Effector CD8-positive, alpha-beta T cell (primary cell): ENCODE results near the gene ERMARD.
A peak's percentile ranks its signal among the peaks of the same experiment; 100 is the strongest.

Experiments
- DNase-seq: peaks from one replicate; lab custom pipeline; 2025; lab: John Stamatoyannopoulos, UW

ERMARD gene

DNA sequence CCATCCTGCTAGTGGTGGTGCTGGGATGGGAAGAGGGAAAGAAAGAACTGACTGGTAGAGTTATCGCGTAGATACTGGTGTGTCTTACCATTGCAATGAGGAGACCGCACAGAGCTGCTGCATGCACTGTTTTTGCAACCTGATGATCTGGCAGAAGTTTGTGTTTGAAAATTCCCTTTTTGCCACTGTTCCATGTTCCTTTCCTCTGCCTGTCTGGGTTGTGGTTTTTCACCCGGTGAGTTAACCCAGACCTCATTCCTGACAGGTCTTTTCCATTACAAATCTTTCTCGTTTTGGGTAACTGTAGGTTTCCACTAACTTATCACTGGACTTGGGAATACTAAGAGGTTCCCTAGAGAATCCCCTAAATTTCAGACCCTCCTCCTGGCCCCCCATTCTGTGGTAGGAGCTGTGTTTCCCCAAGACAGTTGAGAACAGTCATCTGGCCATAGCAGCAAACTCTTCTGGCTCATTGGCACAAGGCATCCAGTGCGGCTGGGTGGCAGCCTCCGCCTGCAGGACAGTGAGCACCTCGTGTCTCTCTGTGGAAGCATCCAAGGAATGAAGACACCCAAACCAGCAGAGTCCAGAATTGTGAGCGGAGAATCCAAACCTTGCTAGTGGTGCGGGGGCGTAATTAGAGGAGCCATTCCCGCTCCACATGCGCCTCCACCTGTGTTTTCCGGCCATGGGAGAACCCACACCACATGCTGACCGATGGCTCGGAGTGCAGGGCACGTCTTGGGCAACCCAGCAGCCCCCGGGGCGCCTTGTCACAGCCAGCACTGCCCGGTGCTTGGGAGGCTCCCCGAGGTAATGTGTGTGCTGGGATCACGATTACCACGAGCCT is 32.8 kb downstream of the ERMARD start:
- no peak for DNase-seq

DNA sequence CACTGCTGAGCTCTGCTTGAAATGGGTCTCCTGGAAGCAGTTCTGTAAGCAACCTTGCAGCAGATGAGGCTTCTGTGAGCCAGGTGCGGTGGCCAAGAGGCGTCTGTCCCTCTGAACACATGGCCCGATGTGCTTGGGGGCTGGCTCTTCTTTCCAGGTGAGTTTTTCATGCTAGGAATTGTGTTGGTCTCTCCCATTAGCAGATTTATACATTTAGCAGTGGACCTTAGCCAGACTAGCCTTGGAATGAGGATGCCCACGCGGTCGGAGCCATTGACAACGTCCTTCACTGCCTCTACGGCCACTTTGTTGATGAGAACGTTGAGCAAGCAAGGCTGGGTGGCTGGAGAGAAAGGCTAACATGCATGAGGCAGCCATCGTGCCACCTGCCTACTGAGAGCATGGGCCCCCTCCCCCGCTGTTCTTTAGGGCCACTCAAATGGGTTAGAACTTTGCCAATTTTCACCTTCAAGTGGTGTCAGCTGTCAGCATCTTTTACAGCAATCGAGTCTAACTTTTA is 33.5 kb downstream of the ERMARD start:
- no peak for DNase-seq

DNA sequence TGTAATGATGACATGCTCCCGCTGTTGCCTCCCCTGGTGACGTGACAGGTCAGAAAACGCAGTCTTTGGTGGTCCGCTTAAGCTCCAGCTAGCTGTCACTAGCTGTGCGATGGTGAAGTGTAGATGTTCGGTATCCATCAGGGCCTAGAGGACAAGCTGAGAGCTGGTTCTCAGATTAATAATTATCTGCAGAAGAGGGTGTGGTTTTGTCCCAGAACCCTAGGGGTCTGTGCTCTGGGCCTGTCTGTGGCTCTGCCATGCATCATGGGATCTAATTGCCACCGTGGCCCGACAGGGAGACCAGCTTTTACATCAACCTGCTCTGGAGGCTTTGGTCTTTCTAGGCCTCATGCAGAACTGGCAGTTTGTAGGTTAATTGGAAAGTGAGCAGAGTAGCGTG is 34.1 kb downstream of the ERMARD start:
- DNase-seq: no peak

DNA sequence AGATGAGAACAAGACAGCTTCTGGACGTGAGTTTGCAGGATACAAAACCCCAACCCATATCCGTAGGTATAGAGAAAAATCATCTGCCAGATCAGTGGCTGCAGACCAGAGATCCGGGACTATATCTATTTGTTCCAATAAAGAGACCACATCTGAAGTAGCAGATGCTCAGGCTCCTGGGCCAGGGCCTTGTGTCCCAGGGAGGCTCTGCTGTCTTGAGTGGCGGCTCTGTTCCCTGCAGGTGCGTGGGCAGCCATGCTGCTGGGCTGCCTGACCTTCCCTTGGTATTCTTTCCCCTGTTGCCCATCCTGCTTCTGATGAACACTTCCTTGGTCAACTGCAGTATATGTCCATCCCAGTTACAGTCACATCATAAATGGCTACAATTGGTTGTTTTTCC is 34.9 kb downstream of the ERMARD start:
- DNase-seq: no peak

DNA sequence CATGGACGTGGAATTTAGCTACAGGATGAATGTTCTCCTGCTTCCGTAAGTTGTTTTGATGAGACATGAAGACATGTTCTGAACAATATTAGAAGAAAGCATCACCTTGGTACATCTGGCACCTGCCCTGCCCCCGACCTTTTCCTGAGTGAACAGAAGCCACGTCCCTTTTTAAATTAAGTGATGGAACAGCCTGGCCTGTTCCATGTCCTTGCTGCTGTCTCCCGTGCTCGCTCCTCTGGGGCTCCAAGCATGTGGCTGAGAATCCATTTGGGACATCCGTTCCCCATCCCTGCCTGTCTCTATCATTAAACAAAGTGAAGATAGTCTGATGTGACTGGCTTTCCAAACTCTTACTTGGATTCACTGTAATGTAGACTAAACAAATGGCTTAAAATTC is 36.4 kb downstream of the ERMARD start:
- DNase-seq: no peak

DNA sequence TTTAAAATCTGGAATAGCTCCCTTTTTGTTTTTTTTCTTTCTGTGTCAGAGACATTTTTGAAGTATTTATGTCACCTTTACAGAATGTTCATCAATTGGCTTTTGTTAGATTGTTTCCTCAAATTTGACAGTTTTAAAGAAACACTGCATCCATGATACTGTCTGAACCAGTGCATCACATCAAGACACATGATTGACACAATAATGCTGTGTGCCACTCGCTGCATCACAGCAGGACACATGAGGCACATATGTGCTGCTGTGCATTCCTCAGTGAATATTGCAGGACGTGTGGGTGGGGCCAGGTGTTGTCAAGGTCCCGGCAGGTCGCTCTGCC is 37.4 kb downstream of the ERMARD start:
- no peak for DNase-seq

DNA sequence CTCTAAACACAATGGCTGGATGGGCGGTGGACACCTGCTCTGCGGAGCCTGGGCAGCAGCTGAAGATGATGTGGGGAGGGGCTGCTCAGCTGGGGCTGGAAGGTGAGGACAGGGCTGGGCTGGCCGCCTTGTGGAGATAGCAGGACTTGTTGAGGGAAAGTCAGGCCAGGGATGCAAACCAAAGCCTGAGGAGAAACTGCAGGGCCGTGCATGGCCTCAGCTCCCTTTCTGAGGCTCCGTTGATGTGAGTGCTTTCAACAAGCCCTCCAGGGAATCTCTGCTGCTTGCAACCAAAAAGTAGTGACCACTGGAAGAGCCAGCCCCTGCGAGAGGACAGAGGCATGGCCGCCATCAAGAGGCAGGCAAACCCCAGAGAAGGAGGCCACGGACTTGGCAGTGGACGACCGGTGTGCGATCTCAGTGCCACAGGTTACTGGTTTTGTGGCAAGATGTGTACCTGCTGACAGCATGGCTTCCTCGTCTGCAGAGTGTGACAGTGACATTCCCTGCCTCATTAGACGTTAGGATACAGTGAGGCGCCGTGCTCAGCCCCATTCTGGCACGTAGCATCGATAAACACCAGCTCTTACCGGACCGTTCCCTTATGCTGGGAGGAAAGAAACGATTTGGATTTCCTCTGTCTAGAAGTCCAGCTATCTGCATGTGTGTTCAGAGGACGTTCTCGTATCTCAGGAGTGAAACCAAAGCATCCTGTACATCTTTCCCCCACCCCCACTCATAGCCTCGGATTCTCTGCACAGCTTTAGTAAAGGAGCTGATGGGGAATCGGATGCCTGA is 37.9 kb downstream of the ERMARD start:
- DNase-seq: no peak

DNA sequence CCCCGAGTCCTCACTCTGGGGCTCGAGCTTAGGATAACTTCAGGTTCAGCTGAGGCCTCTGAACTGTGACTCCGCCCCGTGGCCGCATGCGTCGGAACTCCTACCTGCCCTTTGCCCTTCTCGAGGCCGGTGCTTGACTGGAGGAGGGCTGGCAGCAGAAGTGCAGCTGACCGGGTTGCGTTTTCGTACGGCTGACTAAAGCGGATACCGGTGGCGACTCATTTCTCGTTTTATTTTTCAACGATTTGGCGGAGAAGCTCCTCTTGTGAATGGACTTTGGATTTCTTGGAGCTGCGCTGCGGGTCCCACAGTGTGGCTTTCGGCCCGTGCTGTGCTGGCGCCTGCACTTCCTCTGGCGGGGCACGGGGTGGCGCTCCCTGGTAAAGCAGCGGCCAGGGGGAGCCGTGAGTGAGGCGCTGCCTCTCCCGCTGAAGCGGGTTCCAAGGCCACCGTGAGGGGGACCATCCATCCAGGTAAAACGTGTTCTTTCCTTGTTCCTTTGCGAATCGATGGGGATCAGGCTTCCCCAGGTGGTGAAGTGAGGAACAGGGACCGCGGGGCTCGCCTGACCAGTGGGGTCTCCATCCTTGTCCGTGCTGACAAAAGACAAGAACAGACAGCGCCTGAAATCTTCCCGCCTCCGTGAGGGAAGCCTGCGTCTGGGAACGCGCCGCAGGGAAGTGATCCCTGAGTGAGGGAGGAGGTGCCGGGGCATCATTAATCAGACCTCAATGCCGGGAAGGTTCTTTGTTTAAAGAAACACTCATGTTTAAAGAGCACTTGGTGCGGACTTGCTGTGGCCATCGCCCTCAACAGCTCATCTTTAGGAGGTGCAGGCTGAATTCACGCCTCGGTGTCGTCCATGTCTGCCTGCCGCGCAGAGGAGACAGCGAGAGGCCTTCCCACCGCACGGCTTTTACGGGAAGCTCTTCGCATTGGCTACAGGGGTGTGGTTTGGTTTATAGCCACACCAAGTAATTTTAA is 38.8 kb downstream of the ERMARD start:
- peak; percentile 49 for DNase-seq

DNA sequence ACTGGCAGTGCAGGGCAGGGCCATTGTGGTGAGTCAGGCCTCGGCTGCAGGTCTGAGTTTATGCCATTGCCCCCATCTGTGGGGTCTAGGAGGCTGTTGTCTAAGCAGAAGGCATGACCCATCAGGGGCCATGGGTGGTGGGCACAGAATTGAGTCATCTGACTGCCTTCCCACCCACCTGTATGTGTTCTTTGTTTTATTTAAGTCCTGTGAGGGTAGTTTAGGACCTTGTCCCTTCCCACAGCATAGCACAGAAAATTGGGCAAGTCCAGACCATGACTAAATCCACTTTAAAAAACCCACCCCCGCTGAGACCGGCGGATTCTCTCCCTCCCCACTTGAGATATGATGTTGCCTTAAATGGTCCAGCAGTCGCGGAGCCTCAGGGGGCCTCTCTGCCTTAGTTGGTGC is 40.3 kb downstream of the ERMARD start:
- DNase-seq: no peak

DNA sequence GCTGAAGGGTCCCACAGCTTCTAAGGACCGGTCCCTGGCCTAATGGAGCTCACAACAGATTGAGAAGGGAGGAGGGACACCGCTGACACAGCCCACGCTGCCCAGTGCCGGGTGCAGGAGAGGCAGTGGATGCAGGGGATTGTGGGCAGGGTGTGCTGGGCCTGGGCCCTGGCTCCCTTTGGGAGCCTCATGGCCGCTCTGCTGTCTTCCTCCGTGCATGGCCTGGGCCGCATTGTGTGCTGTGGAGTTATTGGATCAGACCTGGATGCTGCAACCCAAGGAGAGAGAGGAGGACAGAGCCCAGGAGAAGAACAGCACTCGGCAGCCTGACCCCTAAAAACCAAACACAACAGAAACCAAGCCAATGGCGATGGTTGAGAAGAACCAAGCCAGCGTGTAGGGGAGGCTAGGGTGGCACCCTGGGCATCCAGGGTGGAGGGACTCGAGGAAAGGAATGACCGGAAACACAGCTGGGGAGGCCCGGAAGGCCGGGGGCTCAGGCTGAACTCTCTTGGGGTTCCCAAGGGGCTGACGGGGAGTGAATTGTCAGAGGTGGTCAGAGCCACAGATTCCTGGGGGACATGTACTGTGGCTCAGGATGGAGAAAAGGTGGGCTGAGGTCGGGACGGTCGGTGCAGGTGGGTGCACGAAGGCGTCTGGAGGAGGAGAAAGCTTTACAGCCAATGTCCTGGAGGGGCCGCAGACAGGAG is 41.0 kb downstream of the ERMARD start:
- no peak for DNase-seq

DNA sequence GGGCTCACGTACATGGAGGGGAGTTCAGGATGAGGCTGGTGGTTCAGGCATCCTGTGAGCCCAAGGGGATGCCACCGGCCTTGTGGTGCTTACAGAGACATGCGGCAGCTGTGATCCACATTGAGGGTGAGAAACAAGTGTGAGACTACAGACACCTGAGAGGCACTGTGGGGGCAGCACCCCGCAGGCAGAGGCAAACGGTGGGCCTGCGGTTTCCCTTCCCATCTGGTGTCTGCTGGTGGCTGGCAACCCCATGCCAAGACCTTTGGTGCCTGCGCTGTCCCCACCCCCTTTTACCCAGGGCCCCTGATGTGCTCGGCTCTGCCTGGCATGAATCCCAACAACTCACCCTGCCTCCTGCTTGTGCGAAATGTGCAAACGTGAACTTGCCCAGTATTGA is 42.0 kb downstream of the ERMARD start:
- no peak for DNase-seq

DNA sequence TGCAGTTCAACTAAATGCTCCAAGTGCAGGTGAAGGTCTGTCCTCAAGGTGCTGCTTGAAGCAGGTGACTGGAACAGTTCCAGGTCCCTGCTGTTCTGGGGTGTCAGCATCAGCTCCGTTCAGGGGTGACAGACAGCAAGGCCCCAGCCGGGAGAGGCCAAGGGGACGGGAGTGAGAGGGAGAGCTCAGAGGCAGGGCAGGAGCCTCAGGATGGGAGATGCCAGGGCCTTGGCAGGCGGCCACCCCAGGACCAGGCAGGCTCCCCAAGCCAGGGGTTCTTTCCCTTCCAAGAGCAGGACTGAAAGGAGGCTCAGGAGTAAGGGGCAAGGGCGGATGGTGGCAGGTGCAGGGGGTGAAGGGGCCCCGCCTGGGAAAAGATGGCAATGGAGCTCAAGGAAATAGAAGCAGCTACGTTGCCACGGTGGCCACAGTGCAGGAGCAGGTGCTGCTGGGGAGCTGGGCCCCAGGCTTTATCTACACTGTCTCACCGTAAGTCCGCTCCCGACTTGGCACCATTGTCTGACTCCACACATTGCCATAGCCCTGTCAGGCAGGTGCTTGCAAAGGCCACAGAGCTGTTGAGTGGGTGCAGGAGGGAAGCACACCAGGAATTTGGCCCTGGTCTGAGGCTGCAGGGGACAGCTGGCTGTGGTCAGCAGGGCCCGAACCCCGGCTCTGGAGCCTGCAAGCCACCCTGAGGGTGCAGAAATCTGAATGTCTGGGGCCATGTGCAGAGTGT is 43.1 kb downstream of the ERMARD start:
- DNase-seq: no peak

DNA sequence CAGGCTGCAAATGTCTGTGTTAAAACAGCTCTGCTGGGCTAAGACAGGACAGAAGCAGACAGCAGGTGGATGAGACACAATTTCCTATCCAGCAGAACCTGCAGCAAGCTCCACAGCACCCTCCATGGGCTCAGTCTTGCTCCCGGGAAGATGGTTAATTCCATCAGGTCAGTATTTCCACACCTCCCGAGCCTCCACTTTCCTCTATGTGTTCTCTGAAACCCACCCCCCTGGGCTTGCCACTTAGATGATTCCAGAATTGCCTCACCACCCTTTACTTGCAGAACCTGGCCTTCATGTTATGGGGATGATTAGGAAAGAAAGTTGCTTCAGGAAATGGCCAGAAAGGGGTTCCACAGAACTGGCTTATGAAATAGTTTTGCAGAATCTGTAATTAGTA is 43.8 kb downstream of the ERMARD start:
- DNase-seq: no peak

DNA sequence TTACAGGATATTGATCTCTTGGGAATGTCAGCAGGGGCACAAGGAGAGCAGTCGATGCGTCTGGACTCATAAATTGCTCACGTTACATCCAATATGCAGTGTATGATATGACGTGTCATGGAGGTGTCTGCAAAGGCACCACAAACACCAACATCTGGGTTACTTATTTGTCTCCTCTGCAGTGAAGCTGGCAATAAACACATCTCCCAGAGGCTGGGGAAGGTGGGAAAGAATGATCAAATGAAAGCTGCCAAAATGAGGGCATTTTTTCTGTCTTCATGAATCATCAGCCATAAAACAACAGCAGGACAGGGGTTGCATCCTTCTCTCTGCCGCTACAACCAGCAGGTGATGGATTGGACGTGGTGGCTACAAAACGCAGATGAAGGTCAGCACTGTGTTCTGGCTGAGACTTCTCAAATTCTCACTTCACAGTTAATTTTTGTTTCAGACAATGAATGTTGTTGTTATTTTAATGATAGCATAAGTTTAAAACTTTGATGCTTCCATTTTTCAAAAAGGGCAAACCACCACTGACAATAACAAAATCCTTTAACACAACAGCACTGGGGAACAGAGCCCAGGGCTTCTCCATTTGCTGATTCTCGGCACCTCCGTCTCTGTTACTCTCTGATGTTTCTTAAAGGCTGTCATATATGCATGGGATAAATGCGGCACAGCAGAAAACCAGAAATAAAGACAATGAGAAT is 47.5 kb downstream of the ERMARD start:
- DNase-seq: no peak

DNA sequence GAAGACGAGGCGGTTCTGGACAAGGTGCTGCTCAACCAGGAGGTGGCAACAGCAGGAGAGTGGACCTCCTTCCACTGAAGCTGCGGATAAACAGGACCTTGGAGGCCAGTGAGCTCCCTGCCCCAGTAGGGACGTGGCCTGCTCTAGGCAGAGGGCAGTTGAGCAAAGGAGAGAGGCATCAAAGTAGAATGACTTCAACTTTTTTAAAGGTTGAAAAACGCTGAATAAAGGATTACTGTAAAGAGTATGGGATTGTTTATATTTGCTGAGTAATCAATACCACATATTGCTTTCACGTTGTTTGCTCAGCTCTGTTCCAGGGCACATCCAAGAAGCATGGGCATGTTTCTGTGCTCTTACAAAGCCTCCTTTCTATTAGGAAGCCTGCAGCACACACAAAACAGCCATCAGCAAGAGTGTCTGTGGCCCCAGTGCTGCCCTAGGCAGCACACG is 48.1 kb downstream of the ERMARD start:
- DNase-seq: no peak

DNA sequence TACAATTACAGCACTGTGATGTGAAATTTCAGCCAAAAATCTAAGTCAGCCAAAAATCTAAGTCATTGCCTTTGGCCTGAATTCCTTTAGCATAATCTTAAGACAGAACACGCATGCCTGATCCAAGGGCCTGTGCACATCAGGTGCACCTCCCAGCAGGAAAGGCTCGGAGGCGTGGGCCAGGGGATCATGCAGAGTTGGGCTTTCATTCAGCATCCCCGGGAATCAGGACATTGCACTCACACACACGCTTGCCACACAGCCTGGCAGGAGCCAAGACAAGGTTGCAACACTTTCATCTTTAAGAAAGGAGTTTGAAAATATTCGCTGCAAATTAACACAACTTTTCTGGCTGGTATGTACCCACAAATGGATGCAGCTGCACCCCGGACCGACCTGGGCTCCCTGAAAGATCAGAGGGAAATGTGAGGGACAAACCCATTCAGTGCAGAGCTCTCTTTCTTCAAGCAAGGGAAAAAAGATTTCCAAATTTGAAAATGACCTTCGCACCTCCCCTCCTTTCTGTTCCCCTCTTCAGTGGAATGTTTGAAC is 48.8 kb downstream of the ERMARD start:
- DNase-seq: no peak

DNA sequence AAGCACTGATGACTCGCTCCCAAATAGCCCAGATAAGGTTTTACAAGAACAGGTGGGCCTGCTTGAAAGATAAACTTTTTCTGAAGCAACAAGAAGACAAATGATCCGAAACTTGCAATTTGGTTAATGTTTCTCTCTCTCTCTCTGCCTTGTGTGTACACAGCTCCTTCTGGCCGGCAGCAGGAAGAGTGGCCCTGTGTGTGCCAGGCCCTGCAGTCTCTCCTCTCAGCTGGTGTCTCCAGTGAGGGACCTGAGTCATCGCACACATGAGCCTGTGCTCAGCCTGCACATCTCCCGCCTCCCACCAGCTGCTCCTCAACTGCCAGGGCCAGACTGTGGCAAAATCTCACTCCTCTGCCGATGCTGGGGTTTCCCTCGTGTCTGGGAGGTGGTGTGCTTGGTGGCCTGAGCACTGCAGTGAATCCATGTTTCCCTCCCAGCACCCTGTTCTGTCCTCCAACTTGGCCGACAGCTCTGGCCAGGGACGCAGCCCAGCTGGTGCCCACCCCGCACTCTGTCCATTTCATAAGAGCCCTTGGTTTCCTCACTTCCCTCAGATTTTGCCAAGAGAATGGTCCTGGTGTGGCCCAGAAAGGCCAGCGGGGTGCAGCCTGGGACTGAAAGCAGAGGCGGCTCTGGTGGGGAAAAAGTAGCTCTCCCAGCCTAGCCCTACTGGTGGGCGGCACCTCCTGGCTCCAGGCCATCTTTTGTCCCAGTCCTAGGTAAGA is 49.4 kb downstream of the ERMARD start:
- DNase-seq: no peak

DNA sequence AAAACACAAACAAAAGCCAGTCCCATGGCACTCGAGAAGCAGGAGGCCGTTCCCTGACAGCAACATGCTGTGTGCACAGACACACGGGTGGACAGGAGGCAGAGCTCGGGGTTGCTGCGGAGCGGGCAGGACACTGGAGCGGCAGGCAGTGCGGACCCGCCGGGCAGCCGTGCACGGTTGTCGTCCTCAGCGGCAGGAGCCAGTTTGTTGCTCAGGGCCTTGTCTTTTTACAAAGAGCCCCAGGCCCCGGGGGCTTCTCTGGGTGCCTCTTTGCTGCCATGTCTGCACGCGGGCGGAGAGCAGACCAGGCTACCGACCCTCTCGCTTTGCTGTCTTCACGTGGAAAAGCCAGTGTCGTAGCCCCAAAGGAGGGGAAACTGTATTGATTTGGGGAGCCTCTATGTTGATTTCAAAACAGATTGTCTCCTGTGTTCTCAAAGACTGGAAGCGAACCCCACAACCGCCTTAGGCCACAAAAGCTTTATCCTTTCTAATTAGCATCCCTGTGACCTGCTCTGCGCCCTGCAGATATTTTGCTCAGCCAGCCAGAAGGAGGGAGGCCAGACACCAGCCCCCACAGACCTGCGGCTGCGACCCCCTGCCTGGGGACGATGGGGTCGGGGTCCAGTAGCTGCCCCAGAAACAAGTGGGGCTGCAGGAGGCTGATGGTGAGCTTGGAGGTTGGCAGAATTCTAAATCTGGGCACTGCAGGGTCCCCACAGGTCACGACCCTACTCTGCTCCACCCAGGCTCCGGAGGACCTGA is 50.2 kb downstream of the ERMARD start:
- DNase-seq: no peak
